SIG-M5 treated with dmso at 0.1 percent for 504 hours (cell line): ENCODE data around the gene CYP2A6.
"Not testable (repeated sequence)": the region's sequence is repeated elsewhere in the genome, so short reads cannot be mapped to it uniquely, and the experiment has no call there.

ENCODE experiments used
- DNase-seq: peaks from one replicate; lab custom pipeline; 2025; ENCODE audit not compliant: unreplicated experiment; lab: John Stamatoyannopoulos, UW

The CYP2A6 gene

DNA sequence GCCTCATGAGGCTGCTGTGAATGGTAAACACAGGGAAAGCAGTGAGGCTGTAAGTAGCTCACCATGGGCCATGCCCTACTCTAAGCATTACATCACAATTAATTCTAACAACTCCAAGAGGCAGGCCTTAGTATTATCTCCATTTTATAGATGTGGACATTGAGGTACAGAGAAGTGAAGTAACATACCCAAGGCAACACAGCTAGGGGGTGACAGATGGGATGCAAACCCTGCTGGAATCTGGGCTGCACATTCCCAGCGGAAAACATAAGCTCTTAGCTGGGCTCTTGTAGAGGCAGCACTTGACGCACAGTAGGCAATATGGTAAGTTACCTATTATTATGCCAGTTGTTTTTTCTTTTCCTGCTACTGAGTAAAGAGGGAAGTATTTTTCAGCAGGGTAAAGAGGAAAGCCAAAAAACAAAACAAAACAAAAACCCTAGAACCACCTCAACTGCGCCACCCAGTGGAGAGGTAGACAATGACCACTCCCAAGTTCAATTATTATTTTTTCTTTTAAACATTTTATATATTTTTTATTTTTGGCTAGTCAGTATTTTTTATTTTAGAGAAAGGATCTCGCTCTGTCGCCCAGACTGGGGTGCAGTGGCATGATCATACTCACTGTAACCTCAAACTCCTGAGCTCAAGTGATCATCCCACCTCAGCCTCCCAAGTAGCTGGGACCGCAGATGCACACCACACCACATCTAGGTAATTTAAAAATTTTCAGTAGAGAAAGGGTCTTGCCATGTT lies 30.6 kb downstream of the CYP2A6 start:
- peak; percentile 41 for DNase-seq

- not testable (repeated sequence) for DNase-seq
Observed at GRCh38 chr19:40818480-40819399, 31.5 kb downstream of the CYP2A6 start.

GRCh38 chr19:40815223-40815622 lies 35.0 kb downstream of the CYP2A6 start:
- DNase-seq = no peak

DNA sequence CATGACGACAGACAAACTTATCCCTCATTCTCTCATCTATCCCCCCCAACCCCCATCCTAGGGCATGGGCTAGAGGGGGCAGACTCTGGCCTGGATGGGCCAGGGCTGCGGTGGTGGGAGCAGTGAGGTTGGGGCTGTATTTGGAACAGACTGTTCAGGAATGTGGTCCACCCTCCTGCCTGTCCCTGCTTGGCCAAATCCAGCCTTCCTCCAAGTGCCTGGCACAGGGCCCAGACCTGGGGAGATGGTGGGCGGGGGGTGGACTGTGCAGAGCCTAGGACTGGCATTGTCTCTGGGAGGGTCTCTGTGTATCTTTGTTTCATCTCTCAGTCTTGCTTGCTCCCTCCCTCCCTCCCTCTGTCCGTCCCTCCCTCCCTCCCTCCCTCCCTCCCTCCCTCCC lies 37.1 kb downstream of the CYP2A6 start:
- DNase-seq = no peak

- DNase-seq = not testable (repeated sequence)
Observed at GRCh38 chr19:40812571-40812970, 37.7 kb downstream of the CYP2A6 start.

DNA sequence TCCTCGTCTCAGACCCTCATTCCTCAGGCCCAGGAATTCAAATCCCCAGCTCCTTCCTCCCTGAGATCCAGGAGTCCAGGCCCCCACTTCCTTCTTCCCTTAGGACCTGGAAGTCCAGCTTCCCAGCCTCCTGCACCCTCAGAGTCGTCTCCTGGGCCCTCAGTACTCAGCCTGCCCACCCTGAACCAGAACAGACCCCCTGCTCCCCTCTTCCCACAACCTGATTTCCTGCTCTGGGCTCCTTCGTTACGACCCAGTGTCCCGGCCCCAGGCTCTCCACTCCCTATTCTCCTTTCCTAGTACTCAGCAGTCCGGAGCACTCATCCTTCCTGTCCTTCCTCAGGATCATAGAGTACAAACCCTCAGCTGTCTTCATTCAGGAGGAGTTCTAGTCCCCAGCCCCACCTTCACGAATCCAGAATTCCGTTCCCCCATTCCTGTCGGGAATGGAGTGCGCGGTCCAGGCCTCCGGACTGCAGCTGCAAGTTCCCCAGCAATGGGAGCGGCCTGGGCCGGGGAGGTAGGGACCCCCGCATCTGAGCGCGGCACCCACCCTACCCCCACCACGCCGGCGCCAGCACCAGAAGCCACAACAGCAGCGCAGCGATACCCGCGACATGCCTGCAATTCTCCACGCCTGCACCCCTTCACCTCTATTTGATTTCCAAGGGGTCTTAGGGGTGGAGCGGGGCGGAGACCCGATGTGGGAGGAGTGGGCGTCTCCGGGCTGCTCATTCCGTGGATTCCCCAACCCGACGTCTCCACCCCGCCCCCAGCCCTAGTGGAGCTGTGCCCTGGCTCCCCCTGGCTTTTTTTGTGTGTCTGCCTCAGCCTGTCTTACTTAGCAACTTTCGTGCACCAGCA lies 38.5 kb downstream of the CYP2A6 start:
- DNase-seq = no peak

DNA sequence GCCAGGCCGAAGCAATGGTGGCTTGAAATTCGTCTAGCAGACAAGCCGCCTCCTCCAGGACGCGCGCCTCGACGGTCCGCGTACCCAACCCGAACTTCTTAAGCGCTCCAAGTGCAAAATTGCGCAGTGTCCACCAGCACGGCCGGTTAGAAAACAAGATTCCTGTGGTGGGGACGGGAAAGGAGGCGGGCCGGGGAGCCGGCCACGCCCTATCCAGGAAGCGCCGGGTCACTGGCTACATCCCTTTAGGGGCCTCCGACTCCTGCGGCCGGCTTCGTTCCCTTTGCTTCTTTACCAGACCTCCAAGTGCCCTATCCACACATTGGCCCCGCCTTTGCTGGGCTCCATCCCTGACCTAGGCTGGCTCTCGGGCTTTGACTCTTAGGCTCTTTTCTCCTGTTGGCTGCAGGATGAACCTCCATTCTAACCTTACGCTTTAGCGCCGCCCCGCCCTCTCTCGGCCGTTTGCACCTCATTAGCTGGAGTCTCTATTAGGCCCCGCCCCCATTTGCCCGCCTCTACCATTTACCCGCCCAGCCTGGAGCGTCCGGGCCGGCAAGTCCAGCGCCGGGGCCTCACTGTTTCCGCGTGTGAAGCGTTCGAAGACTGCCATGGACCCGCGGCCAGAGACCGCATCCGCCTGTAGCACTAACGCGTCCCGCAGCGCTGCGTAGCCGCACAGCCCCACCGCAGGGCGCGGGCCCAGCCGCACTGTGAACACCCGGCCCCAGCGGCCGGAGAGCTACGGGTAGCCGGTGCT lies 39.4 kb downstream of the CYP2A6 start:
- peak; percentile 32 for DNase-seq

- DNase-seq = no peak
Observed at GRCh38 chr19:40810160-40810559, 40.1 kb downstream of the CYP2A6 start.

GRCh38 chr19:40809358-40810086 lies 40.7 kb downstream of the CYP2A6 start:
- DNase-seq = no peak

DNA sequence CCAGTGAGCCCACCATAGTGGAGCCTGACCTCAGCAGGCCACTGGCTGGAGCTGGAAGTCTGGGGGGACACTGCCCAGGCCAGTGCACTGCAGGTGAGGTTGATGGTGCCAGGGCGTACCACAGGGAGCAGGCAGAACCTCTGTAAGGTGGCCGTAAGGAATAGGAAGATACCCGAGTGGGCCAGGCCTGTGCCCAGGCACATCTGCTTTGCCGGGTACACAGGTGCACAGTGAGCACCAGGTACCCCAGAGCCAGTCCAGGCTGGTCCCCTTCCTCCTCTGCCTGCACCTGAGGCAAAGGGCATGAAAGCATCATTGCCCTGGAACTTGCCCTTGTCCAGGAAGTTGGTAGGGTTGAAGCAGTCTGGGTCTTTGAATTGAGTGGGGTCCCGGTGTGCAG lies 41.8 kb downstream of the CYP2A6 start:
- DNase-seq = no peak

DNA sequence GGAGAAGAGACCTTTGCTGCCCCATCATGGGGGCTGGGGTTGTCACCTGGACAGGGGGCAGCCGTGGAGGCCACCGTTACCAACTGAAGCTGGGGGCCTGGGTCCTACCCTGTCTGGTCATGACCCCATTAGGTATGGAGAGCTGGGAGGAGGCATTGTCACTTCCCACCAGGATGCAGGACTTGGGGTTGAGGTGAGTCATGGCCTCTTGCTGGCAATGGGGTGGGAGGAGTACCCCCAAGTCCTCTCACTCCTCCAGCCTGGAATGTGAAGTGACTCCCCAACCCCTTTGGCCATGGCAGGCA lies 42.3 kb downstream of the CYP2A6 start:
- no peak for DNase-seq

DNA sequence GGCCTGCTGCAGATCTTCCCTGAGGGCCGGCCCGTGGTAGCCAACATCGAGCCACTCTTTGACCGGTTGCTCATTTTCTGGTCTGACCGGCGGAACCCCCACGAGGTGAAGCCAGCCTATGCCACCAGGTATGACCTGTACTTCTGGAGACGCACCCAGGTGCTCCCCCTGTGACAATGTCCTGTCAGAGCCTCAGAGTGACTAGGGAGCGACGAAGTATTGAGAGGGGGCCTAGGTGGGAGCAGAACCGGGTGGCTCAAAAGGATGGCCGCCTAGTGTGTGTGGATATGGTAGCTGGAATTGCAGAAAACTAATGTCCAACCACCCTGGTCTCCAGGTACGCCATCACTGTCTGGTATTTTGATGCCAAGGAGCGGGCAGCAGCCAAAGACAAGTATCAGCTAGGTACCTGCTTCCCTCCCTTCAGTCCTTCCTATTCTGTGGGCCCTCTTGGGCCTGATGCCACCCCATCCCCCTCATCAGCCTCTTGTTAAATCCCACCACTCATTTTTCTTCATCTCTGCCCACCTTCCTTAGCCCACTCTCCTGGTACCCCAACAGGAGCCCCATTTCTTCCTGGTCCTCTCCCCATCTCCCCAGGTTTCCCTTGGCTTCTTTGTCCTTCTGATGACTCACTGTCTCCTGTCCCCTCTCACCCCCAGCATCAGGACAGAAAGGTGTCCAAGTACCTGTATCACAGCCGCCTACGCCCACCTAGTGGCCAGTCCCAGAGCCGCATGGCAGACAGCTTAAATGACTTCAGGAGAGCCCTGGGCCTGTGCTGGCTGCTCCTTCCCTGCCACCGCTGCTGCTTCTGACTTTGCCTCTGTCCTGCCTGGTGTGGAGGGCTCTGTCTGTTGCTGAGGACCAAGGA lies 42.9 kb downstream of the CYP2A6 start:
- DNase-seq = peak; percentile 11

DNA sequence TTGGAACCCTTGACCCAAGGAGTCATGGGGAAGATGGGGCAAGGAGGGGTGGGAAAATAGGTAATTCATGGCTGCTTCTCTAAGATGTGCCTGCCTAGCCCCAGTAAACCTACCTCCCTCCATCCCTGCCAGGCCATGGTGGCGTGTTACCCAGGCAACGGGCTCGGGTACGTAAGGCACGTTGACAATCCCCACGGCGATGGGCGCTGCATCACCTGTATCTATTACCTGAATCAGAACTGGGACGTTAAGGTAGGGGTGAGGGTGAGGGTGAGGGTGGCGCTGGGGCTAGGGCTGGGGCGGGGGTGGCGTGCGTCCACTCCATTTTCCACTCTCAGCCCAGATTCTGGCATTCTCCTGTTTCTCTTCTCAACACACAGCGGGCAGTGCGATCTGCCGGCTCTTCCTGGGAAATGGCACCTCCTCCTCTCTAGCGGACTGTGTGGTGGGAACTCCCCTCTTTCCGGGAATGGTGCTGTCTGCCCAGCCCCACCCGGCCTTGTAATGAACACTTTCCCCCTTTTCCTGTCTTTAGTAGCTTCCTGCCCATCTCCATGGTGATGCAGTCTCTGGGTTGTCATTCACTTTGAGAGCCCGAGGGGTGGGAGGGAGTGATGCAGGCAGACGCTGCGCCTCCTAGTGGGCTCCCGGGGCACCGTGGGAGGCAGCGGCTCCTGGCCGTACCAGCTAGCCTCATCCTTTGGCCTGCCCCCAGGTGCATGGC lies 43.7 kb downstream of the CYP2A6 start:
- DNase-seq = peak; percentile 54

DNA sequence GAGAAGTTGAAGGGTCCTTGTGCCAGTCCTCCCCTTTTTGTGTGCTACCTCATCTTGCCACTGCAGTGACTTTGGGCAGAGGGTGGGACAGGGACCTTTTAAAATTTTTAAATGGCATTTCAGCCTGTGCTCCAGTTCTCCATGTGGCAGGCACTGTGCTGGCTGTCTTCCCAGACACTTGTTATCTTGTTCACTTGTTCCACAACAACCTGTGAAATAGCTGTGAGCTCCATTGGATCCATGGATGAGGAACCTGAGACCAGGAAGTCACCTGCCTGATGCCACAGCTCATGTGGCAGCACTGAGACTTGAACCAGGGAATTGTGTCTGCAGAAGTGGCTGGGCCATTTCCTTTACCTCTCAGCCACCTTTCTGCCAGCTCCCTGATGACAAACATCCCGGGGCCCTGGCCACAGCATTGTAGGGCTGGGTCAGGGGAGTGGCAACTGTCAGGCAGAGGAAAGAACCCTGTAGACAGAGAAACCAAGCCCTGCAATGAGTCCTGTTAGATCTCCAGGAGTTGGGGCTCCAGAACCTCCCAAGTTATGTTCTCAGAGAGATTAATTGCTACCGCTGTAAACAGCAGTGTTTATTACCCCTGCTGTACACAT lies 44.9 kb downstream of the CYP2A6 start:
- no peak for DNase-seq

DNA sequence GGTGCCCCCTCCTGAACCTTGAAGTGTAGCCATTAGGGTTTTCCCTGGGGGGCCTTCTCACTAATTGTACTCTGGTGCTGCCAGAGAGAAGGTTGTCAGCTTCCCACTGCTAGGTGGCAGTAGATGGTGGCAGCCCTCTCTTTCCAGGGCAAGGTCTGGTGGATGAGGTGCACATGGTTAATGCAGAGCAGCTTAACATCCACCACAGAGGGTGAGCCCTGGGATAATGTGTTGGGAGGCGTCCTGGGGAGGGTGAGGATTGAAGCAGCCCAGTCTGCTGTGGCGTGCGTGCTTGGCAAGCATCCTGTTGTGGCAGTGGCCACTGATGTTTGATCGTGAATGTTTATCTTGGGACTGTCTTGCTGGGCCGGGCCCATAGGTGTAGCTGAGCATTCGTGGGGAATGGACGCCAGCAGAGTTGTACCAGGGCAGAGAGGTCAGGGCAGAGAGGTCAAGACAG lies 45.4 kb downstream of the CYP2A6 start:
- no peak for DNase-seq

DNA sequence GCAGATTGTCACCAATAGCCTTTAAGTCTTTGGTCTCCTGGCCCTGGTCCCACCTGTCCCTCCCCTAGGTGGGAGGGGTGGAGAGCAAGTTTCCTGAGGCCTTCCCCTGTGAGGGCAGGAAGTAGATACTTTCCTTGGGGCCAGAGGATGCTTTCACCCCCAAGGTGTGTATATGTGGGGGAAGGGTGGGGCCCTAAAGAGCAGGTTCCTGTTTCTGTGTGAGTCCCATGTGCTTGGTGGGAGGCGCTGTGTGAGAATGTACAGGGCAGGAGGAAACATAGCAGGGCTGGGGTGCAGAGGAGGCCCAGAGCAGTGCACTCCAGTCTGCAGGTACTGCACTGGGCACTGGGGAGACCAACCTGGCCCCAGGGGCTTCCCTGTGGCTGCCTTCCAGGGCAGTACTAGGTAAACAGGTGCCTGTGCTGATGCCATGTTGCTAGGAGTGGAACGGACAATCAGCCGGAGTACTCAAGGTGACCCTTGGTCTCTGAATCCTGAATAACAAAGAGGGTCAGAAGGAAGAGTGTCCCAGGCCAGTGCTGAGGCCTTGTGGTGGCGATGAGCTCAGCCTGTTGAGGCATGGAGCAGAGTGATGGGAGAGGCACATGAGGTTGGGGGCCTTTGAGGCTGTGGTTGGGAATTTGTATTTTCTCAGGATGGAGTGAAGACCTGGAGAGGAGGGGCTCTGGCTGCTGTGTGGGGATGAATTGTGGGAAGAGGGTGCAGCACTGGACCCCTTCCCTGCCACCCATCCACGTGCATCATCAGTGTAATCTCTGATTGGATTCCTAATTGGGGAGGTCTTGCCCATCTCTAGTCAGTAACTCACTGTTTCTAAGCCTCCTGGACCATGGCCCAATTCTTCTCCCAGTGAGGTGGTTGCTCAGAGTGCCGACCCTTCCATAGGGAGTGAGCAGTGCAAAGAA lies 46.1 kb downstream of the CYP2A6 start:
- peak; percentile 24 for DNase-seq
